Naive B cell (primary cell): ENCODE results near the gene TRAPPC10. TPM values are rescaled to one million over a fixed set of nuclear protein-coding genes. Genes with fewer than 3 reads are reported as not detected.

ENCODE experiments used
- ATAC-seq, 2 donors: fragments of 150-1000 bp; cut with Tn5 transposase; 2 replicates each; pipeline ENCODE4 v1.10.0; 2021; ENCODE audit warnings: low read depth in 2 of 2, mild to moderate bottlenecking in 2 of 2, moderate library complexity in 2 of 2
- DNase-seq: peaks from one replicate; pipeline ENCODE4 v3.0.0; 2022
- H3K27ac Mint-ChIP-seq, 6 donors: one replicate each; pipeline ENCODE4 v1.8.0; 2020 to 2022; ENCODE audit warnings: mild to moderate bottlenecking in 6 of 6, mixed read lengths in 6 of 6, moderate library complexity in 5 of 6, inconsistent platforms in 2 of 6
- H3K27me3 Mint-ChIP-seq, 3 donors: one replicate each; pipeline ENCODE4 v1.8.0; 2021 to 2022; ENCODE audit warnings: mixed read lengths in 3 of 3, mild to moderate bottlenecking in 1 of 3
- H3K36me3 Mint-ChIP-seq, 2 donors: one replicate each; pipeline ENCODE4 v1.8.0; 2020 to 2022; ENCODE audit warnings: mixed read lengths in 2 of 2, inconsistent platforms in 1 of 2, mild to moderate bottlenecking in 1 of 2
- H3K4me1 Mint-ChIP-seq, 3 donors: one replicate each; pipeline ENCODE4 v1.8.0; 2020 to 2022; ENCODE audit warnings: mixed read lengths in 3 of 3, inconsistent platforms in 1 of 3, mild to moderate bottlenecking in 1 of 3, moderate library complexity in 1 of 3
- H3K4me3 Mint-ChIP-seq, 8 donors: one replicate each; pipeline ENCODE4 v1.8.0; 2020 to 2022; ENCODE audit warnings: mild to moderate bottlenecking in 8 of 8, mixed read lengths in 8 of 8, moderate library complexity in 8 of 8, inconsistent platforms in 2 of 8
- H3K9me3 Mint-ChIP-seq, 7 donors: one replicate each; pipeline ENCODE4 v1.8.0; 2020 to 2022; ENCODE audit warnings: mixed read lengths in 7 of 7, mild to moderate bottlenecking in 5 of 7, inconsistent platforms in 2 of 7, moderate library complexity in 1 of 7
- polyA plus RNA-seq, 6 donors: library from polyadenylated mRNA; unstranded; fragments of 300-500 nt; fragmentation: Illumina TruSeq; gene quantifications; one replicate each; pipeline ENCODE4 v1.2.3, GENCODE V29; 2021; ENCODE audit warnings: low read depth in 6 of 6

The TRAPPC10 gene
- polyA plus RNA-seq, 6 donors from 2014 or later = 23.9 to 32.2 (median 28.0) TPM

- peaks cover 6 to 12% (median 10%) of the 10 kb centered on the region in 3 donors for H3K4me1 Mint-ChIP-seq
- H3K4me3 Mint-ChIP-seq = peak overlapping the region in 1 of 8 donors; percentile 64
Observed at GRCh38 chr21:44074315-44074958, 62.3 kb downstream of the TRAPPC10 start.

GRCh38 chr21:44076316-44076715 lies 64.2 kb downstream of the TRAPPC10 start:
- no peak for DNase-seq
- Mint-ChIP-seq H3K27me3 (no peaks in the 10 kb centered on the region), H3K27ac (peak overlapping the region in 1 of 6 donors; percentile 64), H3K4me1 (peaks cover 10 to 19% (median 16%) of the 10 kb centered on the region in 3 donors), H3K4me3 (no peak overlapping the region), H3K36me3 (peaks cover 30 to 31% of the 10 kb centered on the region in 2 donors), H3K9me3 (no peaks in the 10 kb centered on the region)
- ATAC-seq = no peak

More at GRCh38 chr21:44074315-44074958, 62.3 kb downstream of the TRAPPC10 start:
- no peaks in the 10 kb centered on the region for H3K9me3 Mint-ChIP-seq
- peaks cover 27 to 28% of the 10 kb centered on the region in 2 donors for H3K36me3 Mint-ChIP-seq
- peak; percentile 40 to 47 for ATAC-seq
- DNase-seq = no peak
- H3K27ac Mint-ChIP-seq = peak overlapping the region in 2 of 6 donors; percentile 66 to 77
- no peaks in the 10 kb centered on the region for H3K27me3 Mint-ChIP-seq

- Mint-ChIP-seq H3K27ac (peak overlapping the region in 5 of 6 donors; percentile 17 to 86 (median 65)), H3K27me3 (no peaks in the 10 kb centered on the region), H3K4me3 (no peak overlapping the region), H3K36me3 (peaks cover 40% of the 10 kb centered on the region in 2 donors), H3K4me1 (peaks cover 16 to 31% (median 17%) of the 10 kb centered on the region in 3 donors), H3K9me3 (no peaks in the 10 kb centered on the region)
- DNase-seq (no peak), ATAC-seq (no peak)
Observed at GRCh38 chr21:44078411-44078981, 66.4 kb downstream of the TRAPPC10 start.

DNA sequence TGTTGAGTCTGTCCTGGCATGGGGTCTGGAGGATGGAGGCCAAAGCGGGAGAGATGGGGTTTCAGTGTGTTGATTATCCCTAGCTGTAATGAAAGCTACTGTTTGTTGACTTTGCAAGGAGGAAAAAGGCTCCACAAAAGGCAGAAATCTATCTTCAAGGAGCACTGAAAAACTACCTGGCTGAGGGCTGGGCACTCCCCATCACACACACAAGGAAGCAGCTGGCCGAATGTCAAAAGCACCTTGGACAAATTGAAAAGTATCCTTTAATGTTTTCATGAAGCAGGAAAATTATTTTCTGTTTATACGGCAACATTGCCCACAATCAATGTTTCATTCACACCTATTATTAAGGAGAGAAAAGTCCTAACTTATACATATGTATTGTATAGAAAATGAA lies 67.3 kb downstream of the TRAPPC10 start:
- DNase-seq = no peak
- H3K36me3 Mint-ChIP-seq = peaks cover 35 to 37% of the 10 kb centered on the region in 2 donors
- H3K27ac Mint-ChIP-seq = peak overlapping the region in 4 of 6 donors; percentile 55 to 96 (median 69)
- no peaks in the 10 kb centered on the region for H3K9me3 Mint-ChIP-seq
- H3K27me3 Mint-ChIP-seq = no peaks in the 10 kb centered on the region
- ATAC-seq = no peak
- peaks cover 14 to 35% (median 20%) of the 10 kb centered on the region in 3 donors for H3K4me1 Mint-ChIP-seq
- H3K4me3 Mint-ChIP-seq = peak overlapping the region in 1 of 8 donors; percentile 48

DNA sequence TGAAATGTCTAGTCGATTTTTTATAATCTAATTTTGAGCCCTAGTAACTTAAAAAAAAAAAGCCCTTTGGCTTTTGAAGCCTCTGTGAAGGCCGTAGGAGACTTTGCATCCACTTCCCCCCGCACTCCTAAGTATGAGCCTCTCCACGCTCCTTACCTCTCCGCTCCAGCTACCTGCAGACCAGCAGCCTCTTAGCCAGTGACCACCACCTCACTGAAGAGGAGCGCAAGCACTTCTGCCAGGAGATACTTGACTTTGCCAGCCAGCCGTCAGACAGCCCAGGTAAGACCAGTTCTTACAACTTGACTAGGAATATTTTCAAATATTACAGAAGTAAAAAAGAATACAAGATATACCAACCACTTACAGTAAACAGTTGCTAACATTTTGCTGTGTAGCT lies 67.7 kb downstream of the TRAPPC10 start:
- Mint-ChIP-seq H3K9me3 (no peaks in the 10 kb centered on the region), H3K27ac (peak overlapping the region in 5 of 6 donors; percentile 55 to 96 (median 87)), H3K27me3 (no peaks in the 10 kb centered on the region), H3K36me3 (peaks cover 32 to 35% of the 10 kb centered on the region in 2 donors), H3K4me1 (peaks cover 14 to 35% (median 19%) of the 10 kb centered on the region in 3 donors), H3K4me3 (no peak overlapping the region)
- DNase-seq (no peak), ATAC-seq (no peak)

DNA sequence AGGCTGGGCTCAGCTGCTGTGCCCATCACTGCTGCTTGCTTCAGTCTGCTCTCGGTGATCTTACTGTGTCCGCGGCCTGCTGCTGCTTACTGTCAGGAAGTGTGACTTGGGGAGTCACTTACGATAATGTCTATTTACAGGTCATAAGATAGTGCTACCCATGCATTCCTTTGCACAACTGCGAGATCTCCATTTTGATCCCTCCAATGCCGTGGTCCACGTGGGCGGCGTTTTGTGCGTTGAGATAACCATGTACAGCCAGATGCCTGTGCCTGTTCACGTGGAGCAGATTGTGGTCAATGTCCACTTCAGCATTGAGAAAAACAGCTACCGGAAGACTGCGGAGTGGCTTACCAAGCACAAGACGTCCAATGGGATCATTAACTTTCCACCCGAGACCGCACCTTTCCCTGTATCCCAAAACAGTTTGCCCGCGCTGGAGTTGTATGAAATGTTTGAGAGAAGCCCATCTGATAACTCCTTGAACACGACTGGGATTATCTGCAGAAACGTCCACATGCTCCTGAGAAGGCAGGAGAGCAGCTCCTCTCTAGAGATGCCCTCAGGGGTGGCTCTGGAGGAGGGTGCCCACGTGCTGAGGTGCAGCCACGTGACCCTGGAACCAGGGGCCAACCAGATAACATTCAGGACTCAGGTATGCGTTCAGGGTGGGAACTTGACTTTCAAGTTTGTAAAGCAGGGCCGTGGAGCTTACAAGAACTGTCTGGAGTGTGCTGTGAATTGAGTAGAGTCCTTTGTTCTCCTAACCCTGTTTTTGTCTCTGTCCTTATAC lies 70.7 kb downstream of the TRAPPC10 start:
- no peaks in the 10 kb centered on the region for H3K27me3 Mint-ChIP-seq
- ATAC-seq (no peak), DNase-seq (no peak)
- peaks cover 27 to 41% of the 10 kb centered on the region in 2 donors for H3K36me3 Mint-ChIP-seq
- H3K4me1 Mint-ChIP-seq = peaks cover 26 to 45% (median 28%) of the 10 kb centered on the region in 3 donors
- no peak overlapping the region for H3K4me3 Mint-ChIP-seq
- H3K9me3 Mint-ChIP-seq = no peaks in the 10 kb centered on the region
- peak overlapping the region in 3 of 6 donors; percentile 86 to 96 (median 93) for H3K27ac Mint-ChIP-seq

DNA sequence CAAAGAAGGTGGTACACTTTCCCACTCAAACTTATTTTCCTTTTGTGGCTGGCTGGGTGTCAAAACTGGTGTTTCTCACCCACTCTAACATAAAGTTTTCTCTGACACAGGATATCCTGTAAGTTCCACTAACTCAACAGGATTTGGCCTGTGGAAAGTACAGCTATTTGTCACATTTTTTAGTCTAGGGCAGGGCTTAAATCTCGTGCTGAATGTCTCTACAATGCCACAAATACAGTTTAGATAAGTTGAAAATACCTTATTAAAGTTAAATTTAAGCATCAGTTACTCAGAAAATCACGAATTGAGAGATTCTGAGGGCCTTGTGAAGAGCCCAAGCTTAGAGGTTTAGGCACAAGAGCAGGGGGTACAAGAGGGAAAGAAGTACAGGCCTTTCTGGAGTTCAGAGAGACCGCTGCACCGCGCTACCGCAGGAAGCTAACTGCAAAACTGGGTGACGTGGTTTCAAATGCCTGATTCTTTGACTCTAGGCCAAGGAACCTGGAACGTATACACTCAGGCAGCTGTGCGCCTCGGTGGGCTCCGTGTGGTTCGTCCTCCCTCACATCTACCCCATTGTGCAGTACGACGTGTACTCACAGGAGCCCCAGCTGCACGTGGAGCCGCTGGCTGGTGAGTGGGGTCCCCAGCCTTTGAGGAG lies 71.7 kb downstream of the TRAPPC10 start:
- Mint-ChIP-seq H3K36me3 (peaks cover 28 to 37% of the 10 kb centered on the region in 2 donors), H3K27me3 (no peaks in the 10 kb centered on the region), H3K4me1 (peaks cover 31 to 54% (median 37%) of the 10 kb centered on the region in 3 donors), H3K27ac (peak overlapping the region in 5 of 6 donors; percentile 25 to 96 (median 68)), H3K4me3 (no peak overlapping the region), H3K9me3 (no peaks in the 10 kb centered on the region)
- ATAC-seq (peak in 1 of 2 donors; percentile 25), DNase-seq (no peak)

DNA sequence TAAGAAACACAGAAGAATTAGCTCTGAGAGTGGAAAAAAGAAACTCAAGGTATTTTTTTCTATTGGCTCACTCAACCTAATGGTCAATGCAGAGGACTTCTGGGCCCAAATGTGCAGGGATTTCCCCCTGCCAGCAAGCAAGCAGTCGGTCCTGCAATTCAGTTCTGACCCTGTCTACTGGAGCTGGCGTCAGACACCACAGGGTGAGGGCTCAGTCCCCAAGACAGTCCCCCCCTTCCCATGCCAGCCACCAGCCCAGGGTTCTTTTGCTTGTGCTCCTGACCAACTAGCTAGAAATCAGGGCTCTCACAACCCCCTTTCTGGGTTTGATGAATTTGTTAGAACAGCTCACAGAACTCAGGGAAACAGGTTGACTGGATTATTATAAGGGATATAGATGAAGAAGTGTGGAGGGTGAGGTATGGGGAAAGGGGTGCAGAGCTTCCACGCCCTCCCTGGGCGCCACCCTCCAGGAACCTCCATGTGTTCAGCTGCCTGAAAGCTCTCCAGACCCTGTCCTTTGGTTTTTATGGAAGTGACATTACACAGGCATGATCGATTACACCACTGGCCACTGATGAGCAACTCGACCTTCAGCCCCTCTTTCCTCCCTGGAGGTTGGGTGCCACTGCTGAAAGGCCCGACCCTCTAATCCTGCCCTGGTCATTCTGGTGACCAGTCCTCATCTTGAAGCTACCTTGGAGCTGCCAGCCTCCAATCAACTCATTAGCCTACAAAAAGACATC lies 72.6 kb downstream of the TRAPPC10 start:
- Mint-ChIP-seq H3K36me3 (peaks cover 25 to 37% of the 10 kb centered on the region in 2 donors), H3K27me3 (no peaks in the 10 kb centered on the region), H3K4me1 (peaks cover 40 to 61% (median 46%) of the 10 kb centered on the region in 3 donors), H3K9me3 (no peaks in the 10 kb centered on the region), H3K27ac (peak overlapping the region; percentile 33 to 96 (median 68)), H3K4me3 (no peak overlapping the region)
- DNase-seq = no peak
- no peak for ATAC-seq

GRCh38 chr21:44085491-44086321 lies 73.6 kb downstream of the TRAPPC10 start:
- Mint-ChIP-seq H3K27me3 (no peaks in the 10 kb centered on the region), H3K36me3 (peaks cover 24 to 45% of the 10 kb centered on the region in 2 donors), H3K4me1 (peaks cover 50 to 63% (median 51%) of the 10 kb centered on the region in 3 donors), H3K4me3 (peak overlapping the region in 1 of 8 donors; percentile 15), H3K9me3 (no peaks in the 10 kb centered on the region), H3K27ac (peak overlapping the region in 5 of 6 donors; percentile 31 to 96 (median 82))
- ATAC-seq (no peak), DNase-seq (no peak)

GRCh38 chr21:44086636-44087425 lies 74.7 kb downstream of the TRAPPC10 start:
- ATAC-seq = no peak
- peak overlapping the region in 2 of 8 donors; percentile 43 to 82 for H3K4me3 Mint-ChIP-seq
- H3K27me3 Mint-ChIP-seq = no peaks in the 10 kb centered on the region
- H3K9me3 Mint-ChIP-seq = no peaks in the 10 kb centered on the region
- DNase-seq = no peak
- peaks cover 46 to 70% (median 50%) of the 10 kb centered on the region in 3 donors for H3K4me1 Mint-ChIP-seq
- peaks cover 25 to 45% of the 10 kb centered on the region in 2 donors for H3K36me3 Mint-ChIP-seq
- peak overlapping the region; percentile 64 to 98 (median 93) for H3K27ac Mint-ChIP-seq
